H1 (cell line): Measurements from ENCODE around the gene FGD4. TPM values are rescaled to one million over a fixed set of nuclear protein-coding genes. Genes with fewer than 3 reads are reported as not detected.
A peak's percentile ranks its signal among the peaks of the same experiment; 100 is the strongest.

Experiments
- CTCF ChIA-PET: fragments of 300-600 bp; sonication (Branson Sonifier 250); formaldehyde crosslinking; loops from one replicate; lab custom pipeline; 2021; ENCODE audit not compliant: partially characterized antibody; lab: Charles Lee
- POLR2A ChIA-PET: fragments of 300-600 bp; sonication (Branson Sonifier 250); formaldehyde crosslinking; loops from one replicate; lab custom pipeline; 2021; ENCODE audit warnings: inconsistent platforms; ENCODE audit not compliant: partially characterized antibody; lab: Charles Lee
- DNase-seq, 2 experiments: peaks; one replicate each; pipeline versions ENCODE4 v3.0.0 to v3.0.0-alpha.2; 2010 to 2022; ENCODE audit warnings: low spot score in 2 of 2, low read depth in 1 of 2, mixed read lengths in 1 of 2
- FAIRE-seq: peaks from 2 replicates; lab custom pipeline; 2011; peaks lifted over from hg19 to GRCh38; lab: Jason Lieb, UNC
- H2AFZ ChIP-seq: 2 replicates; pipeline ENCODE4 v1.8.1; 2012; ENCODE audit warnings: low read length, inconsistent platforms
- H2AK5ac ChIP-seq: 2 replicates; pipeline ENCODE4 v1.6.1; 2013; ENCODE audit warnings: low read depth, low read length
- H2BK120ac ChIP-seq: replicated peaks from 2 replicates; pipeline ENCODE3; 2013; ENCODE audit warnings: low read depth, low read length, inconsistent platforms
- H2BK12ac ChIP-seq: 2 replicates; pipeline ENCODE4 v1.6.1; 2013; ENCODE audit warnings: low read depth, low read length
- H2BK15ac ChIP-seq: 2 replicates; pipeline ENCODE4 v1.6.1; 2013; ENCODE audit warnings: low read length
- H2BK20ac ChIP-seq: 2 replicates; pipeline ENCODE4 v1.6.1; 2013; ENCODE audit warnings: low read length
- H2BK5ac ChIP-seq: 2 replicates; pipeline ENCODE4 v1.6.1; 2013; ENCODE audit warnings: low read depth, low read length
- H3K14ac ChIP-seq: 2 replicates; pipeline ENCODE4 v1.6.1; 2013; ENCODE audit warnings: inconsistent platforms; ENCODE audit not compliant: insufficient read length
- H3K18ac ChIP-seq: 2 replicates; pipeline ENCODE4 v1.6.1; 2013; ENCODE audit warnings: low read length; ENCODE audit errors: extremely low read depth
- H3K23ac ChIP-seq: 2 replicates; pipeline ENCODE4 v1.6.1; 2013; ENCODE audit warnings: inconsistent platforms; ENCODE audit not compliant: insufficient read length
- H3K23me2 ChIP-seq: 2 replicates; pipeline ENCODE4 v1.6.1; 2013; ENCODE audit warnings: low read depth, low read length
- H3K27ac ChIP-seq: 2 replicates; pipeline ENCODE4 v1.6.1; 2011; ENCODE audit warnings: low read depth, low read length, inconsistent platforms
- H3K27me3 ChIP-seq, 4 experiments: replicated peaks in 1 of 4; 1 replicate in 1 of 4; 2 replicates in 3 of 4; pipeline versions ENCODE4 v1.6.1 to v1.8.1; 2011 to 2013; ENCODE audit warnings: low read length in 3 of 4, mild to moderate bottlenecking in 3 of 4, inconsistent platforms in 2 of 4, mixed read lengths in 2 of 4, moderate library complexity in 1 of 4; ENCODE audit not compliant: control insufficient read depth in 3 of 4, insufficient read depth in 3 of 4; ENCODE audit errors: extremely low read depth in 1 of 4
- H3K36me3 ChIP-seq, 4 experiments: 2 replicates each; pipeline versions ENCODE4 v1.6.1 to v1.8.1; 2011 to 2013; ENCODE audit warnings: mild to moderate bottlenecking in 4 of 4, low read length in 3 of 4, moderate library complexity in 2 of 4, control low read depth in 1 of 4, inconsistent platforms in 1 of 4; ENCODE audit not compliant: insufficient read depth in 4 of 4, control insufficient read depth in 2 of 4
- H3K4ac ChIP-seq: replicated peaks from 2 replicates; pipeline ENCODE3; 2013; ENCODE audit warnings: low read length, low read depth, mixed read lengths, inconsistent platforms; ENCODE audit not compliant: insufficient read length
- H3K4me1 ChIP-seq, 4 experiments: replicated peaks in 1 of 4; 1 replicate in 1 of 4; 2 replicates in 3 of 4; pipeline versions ENCODE4 v1.6.1 to v1.8.1; 2011 to 2013; ENCODE audit warnings: low read length in 3 of 4, inconsistent platforms in 2 of 4, mixed read lengths in 1 of 4; ENCODE audit not compliant: insufficient read depth in 4 of 4, control insufficient read depth in 3 of 4
- H3K4me2 ChIP-seq, 2 experiments: 2 replicates each; pipeline versions ENCODE4 v1.6.1 to v1.8.1; 2011 to 2013; ENCODE audit warnings: low read depth in 2 of 2, low read length in 2 of 2, control low read depth in 1 of 2, inconsistent platforms in 1 of 2, mild to moderate bottlenecking in 1 of 2; ENCODE audit not compliant: insufficient read depth in 1 of 2
- H3K4me3 ChIP-seq, 4 experiments: fragments of 200-600, 300-600 bp in 1 of 4; sonication (generic), shearing (Covaris generic), sonication (Bioruptor Twin) in 1 of 4; 2 replicates each; pipeline versions ENCODE4 v1.5.1 to v1.8.1; 2011 to 2016; ENCODE audit warnings: low read length in 4 of 4, low read depth in 3 of 4, control low read depth in 2 of 4, inconsistent platforms in 2 of 4, mild to moderate bottlenecking in 2 of 4, mixed read lengths in 1 of 4, moderate library complexity in 1 of 4; ENCODE audit not compliant: insufficient read depth in 2 of 4; ENCODE audit errors: extremely low read depth in 1 of 4
- H3K56ac ChIP-seq: replicated peaks from 2 replicates; pipeline ENCODE3; 2013; ENCODE audit warnings: low read depth, mild to moderate bottlenecking, mixed read lengths, low read length, inconsistent platforms; ENCODE audit not compliant: insufficient read length
- H3K79me1 ChIP-seq: 2 replicates; pipeline ENCODE4 v1.6.1; 2013; ENCODE audit warnings: low read depth, low read length, control low read depth
- H3K79me2 ChIP-seq, 2 experiments: 2 replicates each; pipeline versions ENCODE4 v1.6.1 to v1.8.1; 2012 to 2013; ENCODE audit warnings: low read length in 2 of 2, mild to moderate bottlenecking in 2 of 2, inconsistent platforms in 1 of 2; ENCODE audit not compliant: insufficient read depth in 2 of 2, control insufficient read depth in 1 of 2
- H3K9ac ChIP-seq, 4 experiments: replicated peaks in 1 of 4; 1 replicate in 1 of 4; 2 replicates in 3 of 4; pipeline versions ENCODE4 v1.6.1 to v1.8.1; 2011 to 2013; ENCODE audit warnings: low read depth in 3 of 4, low read length in 3 of 4, control low read depth in 2 of 4, mild to moderate bottlenecking in 2 of 4, moderate library complexity in 2 of 4, inconsistent platforms in 1 of 4; ENCODE audit errors: extremely low read depth in 1 of 4
- H3K9me3 ChIP-seq, 2 experiments: 2 replicates each; pipeline versions ENCODE4 v1.6.1 to v1.8.1; 2012 to 2013; ENCODE audit warnings: mild to moderate bottlenecking in 2 of 2, moderate library complexity in 2 of 2, control low read depth in 1 of 2, inconsistent platforms in 1 of 2, low read depth in 1 of 2, low read length in 1 of 2, mixed read lengths in 1 of 2; ENCODE audit not compliant: insufficient read depth in 2 of 2
- H4K20me1 ChIP-seq, 2 experiments: replicated peaks in 1 of 2; 2 replicates each; pipeline versions ENCODE3 to v1.8.1; 2011 to 2013; ENCODE audit warnings: inconsistent platforms in 2 of 2, low read length in 2 of 2, mild to moderate bottlenecking in 1 of 2; ENCODE audit not compliant: insufficient read depth in 2 of 2, control insufficient read depth in 1 of 2
- H4K5ac ChIP-seq: 2 replicates; pipeline ENCODE4 v1.6.1; 2013; ENCODE audit warnings: low read length, low read depth, mixed read lengths, inconsistent platforms; ENCODE audit not compliant: insufficient read length
- H4K8ac ChIP-seq: 2 replicates; pipeline ENCODE4 v1.8.0; 2013; ENCODE audit warnings: mild to moderate bottlenecking, moderate library complexity, low read length, inconsistent platforms; ENCODE audit not compliant: insufficient read depth; ENCODE audit errors: extremely low read depth
- H4K91ac ChIP-seq: replicated peaks from 2 replicates; pipeline ENCODE3; 2013; ENCODE audit warnings: low read length, mixed read lengths, inconsistent platforms; ENCODE audit not compliant: insufficient read length
- CEBPB ChIP-seq: IDR thresholded peaks from 2 replicates; pipeline ENCODE4 v1.6.1; 2012; ENCODE audit warnings: low read depth, low read length
- RXRA ChIP-seq: IDR thresholded peaks from 2 replicates; pipeline ENCODE4 v1.6.1; 2011; ENCODE audit warnings: low read depth, mild to moderate bottlenecking, low read length, moderate library complexity; ENCODE audit not compliant: insufficient read depth
- SP1 ChIP-seq: IDR thresholded peaks from 2 replicates; pipeline ENCODE4 v1.6.1; 2011; ENCODE audit warnings: low read depth, low read length
- WGBS, 2 experiments: shearing (Covaris generic) in 1 of 2; methylation state at CpG; one replicate each; pipeline versions ENCODE4 v1.1.6 to v1.1.7; 2013 to 2015; ENCODE audit warnings: low lambda C conversion rate in 2 of 2, mixed read lengths in 2 of 2, inconsistent platforms in 1 of 2, low coverage in 1 of 2, missing lambda C conversion rate in 1 of 2; ENCODE audit not compliant: insufficient replicate concordance in 2 of 2, insufficient coverage in 1 of 2, insufficient read length in 1 of 2; ENCODE audit errors: extremely low coverage in 1 of 2, missing lambda C conversion rate in 1 of 2; 5-methylcytosine and 5-hydroxymethylcytosine counted together
- polyA plus RNA-seq, 7 experiments: library from polyadenylated mRNA; depleted of rRNA in 3 of 7; stranded (reverse) in 5 of 7; unstranded in 2 of 7; fragments of >200 nt in 5 of 7; fragments of 200-250 nt in 2 of 7; gene quantifications; 1 replicate in 5 of 7; 2 replicates in 1 of 7; 4 replicates in 1 of 7; pipeline versions ENCODE4 v1.2.1 to v1.2.3, GENCODE V29; 2011 to 2013; ENCODE audit warnings: missing spikeins in 2 of 7, mixed read lengths in 2 of 7
- total RNA-seq: library from RNA; stranded (reverse); fragmentation: NEBNext Ultra II Directional; extraction: Animal tissue kit (Norgen Biotek cat#: 25700); gene quantifications from 2 replicates; pipeline ENCODE4 v1.2.1, GENCODE V29; 2021

FGD4 gene
- total and polyA plus RNA-seq, 2 of the 8 experiments (the other 6 are each of a cell fraction or from before 2014, with no cell fraction given), result 8.5 to 48.2 TPM

DNA sequence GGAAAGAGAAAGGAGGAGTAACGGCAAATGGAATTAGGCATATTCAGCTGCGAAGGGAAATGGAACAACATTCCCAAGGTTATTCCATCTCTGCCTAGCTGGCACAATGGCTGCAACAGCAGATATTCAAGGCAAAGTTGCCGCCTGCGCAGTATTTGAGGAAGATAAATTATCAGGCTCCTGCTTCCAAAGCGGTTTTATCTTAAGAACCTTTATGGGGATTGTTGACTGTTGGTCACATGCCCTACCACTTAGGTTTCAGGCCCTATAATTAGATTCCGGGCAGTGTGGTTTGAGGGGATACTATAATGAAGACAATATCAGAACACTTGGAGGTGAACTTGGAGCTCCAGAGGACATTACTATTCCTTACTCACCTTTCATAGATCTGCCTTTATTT is 99.7 kb downstream of the FGD4 start:
- Histone ChIP-seq H4K5ac (no peak overlapping the region), H2BK20ac (no peak overlapping the region), H4K8ac (no peak overlapping the region), H4K20me1 (peaks cover 6 to 8% of the 10 kb centered on the region in 2 experiments), H2BK5ac (no peak overlapping the region), H3K9me3 (no peaks in the 10 kb centered on the region), H3K79me1 (peaks cover 4% of the 10 kb centered on the region), H3K23ac (no peak overlapping the region), H3K14ac (no peak overlapping the region), H3K4ac (no peak overlapping the region), H3K23me2 (no peaks in the 10 kb centered on the region), H3K36me3 (no peaks in the 10 kb centered on the region), H3K4me2 (no peak overlapping the region), H3K79me2 (peaks cover 7 to 90% of the 10 kb centered on the region in 2 experiments; a peak in 3 of 4 replicates), H2AFZ (no peak overlapping the region), H2BK12ac (no peak overlapping the region), H4K91ac (no peak overlapping the region), H3K56ac (no peak overlapping the region), H3K27ac (no peak overlapping the region), H3K4me1 (peaks cover 3 to 13% (median 10%) of the 10 kb centered on the region in 4 experiments; a peak in 6 of 7 replicates), H2BK120ac (no peak overlapping the region), H3K18ac (no peak overlapping the region), H2AK5ac (no peak overlapping the region), H3K4me3 (no peak overlapping the region), H2BK15ac (no peak overlapping the region), H3K9ac (no peak overlapping the region), H3K27me3 (no peaks in the 10 kb centered on the region)
- ChIA-PET CTCF (interaction anchor here (0.6 to 0.9 kb wide), 2 partner anchors 14 to 24 kb away, joined by 3 read pairs; no protein-coding TSS in a partner anchor), POLR2A (interaction anchor here (1.6 to 1.9 kb wide), 2 partner anchors 15 to 42 kb away, joined by 3 to 4 read pairs; no protein-coding TSS in a partner anchor)
- FAIRE-seq (peak; percentile 28), DNase-seq (no peak)
- 91% methylated on average over 6 of the region's 6 CpGs; no CpG with 5 or more reads in 1 of the 2 experiments for WGBS, 2 experiments
- TF ChIP-seq SP1 (no peak), CEBPB (no peak), RXRA (no peak)
